Measurements from ENCODE around the gene TRIM17. TPM values are rescaled to one million over a fixed set of nuclear protein-coding genes. Genes with fewer than 3 reads are reported as not detected.

TRIM17 gene
- total RNA-seq, 1 donor from 2014 or later, result 2.9 TPM

GRCh38 chr1:228448372-228448771 lies 31.7 kb upstream of the TRIM17 start:
- Histone ChIP-seq H3K27ac (no peak overlapping the region), H2AFZ (replicated peaks) (no peak overlapping the region), H3K9ac (no peak overlapping the region), H3K4me3 (no peak overlapping the region), H3K27me3 (peaks cover 59% of the 10 kb centered on the region), H3K36me3 (no peaks in the 10 kb centered on the region), H3K4me1 (peaks cover 14% of the 10 kb centered on the region), H3K4me2 (no peak overlapping the region), H3K79me2 (ENCODE audit: low read depth) (no peaks in the 10 kb centered on the region), H3K9me3 (ENCODE audit: low read depth) (no peaks in the 10 kb centered on the region), H3F3A (ENCODE audit: low read depth) (peaks cover 24% of the 10 kb centered on the region), H4K20me1 (ENCODE audit: low read depth) (peaks cover 5% of the 10 kb centered on the region)
- Mint-ChIP-seq H3K27me3 (ENCODE audit: insufficient read depth, low read depth) (peaks cover 17% of the 10 kb centered on the region), H3K4me1 (peaks cover 22% of the 10 kb centered on the region), H3K36me3 (peaks cover 7% of the 10 kb centered on the region), H3K4me3 (no peak overlapping the region), H3K9me3 (no peaks in the 10 kb centered on the region), H3K27ac (no peak overlapping the region)
- no peak for DNase-seq (ENCODE audit: low spot score)
- TF ChIP-seq EZH2phosphoT487 (IDR thresholded peaks at IDR 0.05), result no peak
- TF ChIP-seq CTCF (IDR thresholded peaks at IDR 0.05), result no peak
- TF ChIP-seq EZH2 (IDR thresholded peaks at IDR 0.05), result no peak

- H3K9me3 Mint-ChIP-seq, result no peaks in the 10 kb centered on the region
- peak; percentile 55 for DNase-seq (ENCODE audit: low spot score)
- peaks cover 14% of the 10 kb centered on the region for H3K4me1 ChIP-seq
- peaks cover 21% of the 10 kb centered on the region for H3K27me3 Mint-ChIP-seq (ENCODE audit: insufficient read depth, low read depth)
- peaks cover 5% of the 10 kb centered on the region for H4K20me1 ChIP-seq (ENCODE audit: low read depth)
- H3K27me3 ChIP-seq, result peaks cover 73% of the 10 kb centered on the region
- H2AFZ ChIP-seq (replicated peaks), result no peak overlapping the region
- no peaks in the 10 kb centered on the region for H3K36me3 ChIP-seq
- H3K4me3 Mint-ChIP-seq, result peak overlapping the region; percentile 87
- H3K36me3 Mint-ChIP-seq, result peaks cover 1% of the 10 kb centered on the region
- no peak overlapping the region for H3K27ac ChIP-seq
- peak overlapping the region; percentile 53 for H3K4me3 ChIP-seq
- H3F3A ChIP-seq (ENCODE audit: low read depth), result peaks cover 24% of the 10 kb centered on the region
- no peaks in the 10 kb centered on the region for H3K9me3 ChIP-seq (ENCODE audit: low read depth)
- H3K27ac Mint-ChIP-seq, result no peak overlapping the region
- peak; percentile 18 for TF ChIP-seq CTCF (IDR thresholded peaks at IDR 0.05)
- TF ChIP-seq EZH2 (IDR thresholded peaks at IDR 0.05), result no peak
- no peaks in the 10 kb centered on the region for H3K79me2 ChIP-seq (ENCODE audit: low read depth)
- H3K9ac ChIP-seq, result no peak overlapping the region
- H3K4me1 Mint-ChIP-seq, result peaks cover 17% of the 10 kb centered on the region
- H3K4me2 ChIP-seq, result peak overlapping the region; percentile 85
Measured at GRCh38 chr1:228446852-228447251, 30.2 kb upstream of the TRIM17 start.

GRCh38 chr1:228445843-228446650 lies 29.4 kb upstream of the TRIM17 start:
- Histone ChIP-seq H2AFZ (replicated peaks) (peak overlapping the region; percentile 95), H3K27ac (no peak overlapping the region)

More at GRCh38 chr1:228445843-228446650, 29.4 kb upstream of the TRIM17 start:
- H4K20me1 ChIP-seq (ENCODE audit: low read depth), result peaks cover 5% of the 10 kb centered on the region
- H3F3A ChIP-seq (ENCODE audit: low read depth), result peaks cover 24% of the 10 kb centered on the region
- no peak overlapping the region for H3K27ac Mint-ChIP-seq
- peak; percentile 78 for DNase-seq (ENCODE audit: low spot score)
- H3K4me3 ChIP-seq, result peak overlapping the region; percentile 53
- H3K9me3 Mint-ChIP-seq, result no peaks in the 10 kb centered on the region
- peaks cover 14% of the 10 kb centered on the region for H3K4me1 ChIP-seq
- H3K4me3 Mint-ChIP-seq, result peak overlapping the region; percentile 87
- no peaks in the 10 kb centered on the region for H3K79me2 ChIP-seq (ENCODE audit: low read depth)
- H3K4me1 Mint-ChIP-seq, result peaks cover 15% of the 10 kb centered on the region
- H3K4me2 ChIP-seq, result peak overlapping the region; percentile 85
- no peaks in the 10 kb centered on the region for H3K9me3 ChIP-seq (ENCODE audit: low read depth)
- H3K36me3 Mint-ChIP-seq, result no peaks in the 10 kb centered on the region
- H3K9ac ChIP-seq, result no peak overlapping the region
- H3K27me3 Mint-ChIP-seq (ENCODE audit: insufficient read depth, low read depth), result peaks cover 21% of the 10 kb centered on the region
- TF ChIP-seq CTCF (IDR thresholded peaks at IDR 0.05), result no peak
- TF ChIP-seq EZH2phosphoT487 (IDR thresholded peaks at IDR 0.05), result peak; percentile 56
- no peak for TF ChIP-seq EZH2 (IDR thresholded peaks at IDR 0.05)
- H3K27me3 ChIP-seq, result peaks cover 81% of the 10 kb centered on the region
- H3K36me3 ChIP-seq, result no peaks in the 10 kb centered on the region
